ENCODE data around the gene RABGAP1L.

GRCh38 chr1:174884566-174884965 is 725.2 kb downstream of the RABGAP1L start:
- TF ChIP-seq CTCF (IDR thresholded peaks at IDR 0.05; ENCODE audit: extremely low read depth in 1 of 2, insufficient read depth in 1 of 2, low read depth in 1 of 2, low read length in 2 of 2) (no peak), POLR2AphosphoS5 (IDR thresholded peaks at IDR 0.05; ENCODE audit: insufficient read depth, low read depth, low read length) (no peak), MYC (IDR thresholded peaks at IDR 0.05; ENCODE audit: low read depth, low read length) (no peak), EZH2 (IDR thresholded peaks at IDR 0.05; ENCODE audit: borderline replicate concordance, low read depth, low read length, severe bottlenecking) (no peak), POLR2A (IDR thresholded peaks at IDR 0.05; ENCODE audit: low read depth, low read length) (no peak), GATA2 (IDR thresholded peaks at IDR 0.05; ENCODE audit: insufficient read depth, insufficient read length, low read depth, low read length) (no peak), MAX (IDR thresholded peaks at IDR 0.05; ENCODE audit: insufficient read depth, insufficient read length) (no peak), FOS (IDR thresholded peaks at IDR 0.05; ENCODE audit: borderline replicate concordance, insufficient read depth, low read length) (no peak)

All from endothelial cell of umbilical vein (primary cell).